Heart left ventricle (tissue), 16 donors: ENCODE measurements around the gene MORF4L2. TPM values are rescaled to one million over a fixed set of nuclear protein-coding genes. Genes with fewer than 3 reads are reported as not detected.

Experiments
- ATAC-seq, 4 donors: fragments of 200-7000 bp; cut with Tn5 transposase; one replicate each; pipeline ENCODE4 v1.9.1; 2020 to 2022; ENCODE audit warnings: moderate library complexity in 4 of 4, mild to moderate bottlenecking in 3 of 4, moderate number of reproducible peaks in 1 of 4
- DNase-seq, 5 donors: peaks; one replicate each; pipeline ENCODE4 v3.0.0-alpha.2; 2020
- H3K27ac ChIP-seq, 12 donors: fragments of 200-600 bp; sonication (generic) in 4 of 12; one replicate each; pipeline versions ENCODE4 v1.5.0 to v1.8.0; 2016 to 2022; ENCODE audit warnings: mild to moderate bottlenecking in 2 of 12
- H3K27me3 ChIP-seq, 9 donors: fragments of 200-600 bp; sonication (generic) in 2 of 9; one replicate each; pipeline versions ENCODE4 v1.5.1 to v1.8.0; 2016 to 2022; ENCODE audit warnings: mild to moderate bottlenecking in 3 of 9
- H3K36me3 ChIP-seq, 9 donors: fragments of 200-600 bp; sonication (generic) in 2 of 9; one replicate each; pipeline versions ENCODE4 v1.5.0 to v1.8.0; 2018 to 2022; ENCODE audit warnings: mild to moderate bottlenecking in 2 of 9
- H3K4me1 ChIP-seq, 12 donors: fragments of 200-600 bp; sonication (generic) in 4 of 12; one replicate each; pipeline versions ENCODE4 v1.5.0 to v1.8.0; 2016 to 2022; ENCODE audit warnings: mild to moderate bottlenecking in 3 of 12
- H3K4me3 ChIP-seq, 12 donors: fragments of 200-600 bp; sonication (generic) in 4 of 12; one replicate each; pipeline versions ENCODE4 v1.5.0 to v1.8.0; 2017 to 2022; ENCODE audit warnings: mild to moderate bottlenecking in 9 of 12, moderate library complexity in 4 of 12
- H3K9me3 ChIP-seq, 12 donors: fragments of 200-600 bp; sonication (generic) in 4 of 12; one replicate each; pipeline versions ENCODE4 v1.5.0 to v1.8.0; 2016 to 2022; ENCODE audit warnings: mild to moderate bottlenecking in 1 of 12
- POLR2A ChIP-seq, 2 donors: fragments of 450-650 bp; IDR thresholded peaks; one replicate each; pipeline ENCODE4 v1.6.1; 2017; ENCODE audit warnings: antibody characterized with exemption in 2 of 2, mild to moderate bottlenecking in 2 of 2, moderate library complexity in 2 of 2
- WGBS, 4 donors: extraction: QIAGEN DNeasy Blood & Tissue Kit in 2 of 4; methylation state at CpG; one replicate each; pipeline versions ENCODE4 v1.1.5 to v1.1.7; 2013 to 2018; 5-methylcytosine and 5-hydroxymethylcytosine counted together
- intact Hi-C, 10 donors: fragments of 100-400 bp; cut with DNase I; formaldehyde crosslinking; loops; one replicate each; pipeline versions ENCODE4 v1.11.1 to v1.14.2; 2022
- polyA plus RNA-seq, 2 donors: library from polyadenylated mRNA; stranded (reverse); fragments of 200-250 nt; gene quantifications; one replicate each; pipeline ENCODE4 v1.2.3, GENCODE V29; 2013
- total RNA-seq, 9 donors: library from RNA; depleted of rRNA in 2 of 9; stranded (reverse); fragments of >200 nt in 2 of 9; fragmentation: NEBNext Ultra II Directional in 3 of 9; extraction: Animal tissue kit (Norgen Biotek cat#: 25700) in 3 of 9; gene quantifications; one replicate each; pipeline versions ENCODE4 v1.1.0 to v1.2.4, GENCODE V29; 2016 to 2023
- TF ChIP-seq, protein P1 (sequence below), 12 donors: fragments of 200-600 bp; sonication (generic) in 4 of 12; IDR thresholded peaks; one replicate each; pipeline versions ENCODE4 v1.5.0 to v1.8.0; 2018 to 2022; ENCODE audit warnings: antibody characterized with exemption in 12 of 12, mild to moderate bottlenecking in 5 of 12
- donor health status: ischemic (EF 13 %, LVEDD 7.1; RV severe dilation, severe dysfunction).
- donor health status: healthy with polysubstance abuse.
- donor health status: DM: no; HTN: yes; CAD: no.
- donor health status: DM: no; HTN: no; CAD: no.
- donor health status: ischemic (EF 25% LVEDD 6.9; RV normal size, moderate dysfunction).
- donor health status: ischemic (EF 25% LVEDD 5.7; RV mildly dilated, moderate dysfunction).
- donor health status: healthy.
- donor health status: DM: yes; HTN: yes; CAD: no.
- donor health status: ischemic (EF 35%, LVEDD 5.7; RV mildly dilated, moderate dysfunction).
- donor health status: nonischemic (EF 11% LVEDD 7.7; RV severe dilation, severe dysfunction).
- donor health status: DM: yes; HTN: yes; CAD: no.
- donor health status: PGD.
- donor health status: ischemic (EF 29% LVEDD 5.4; RV normal size, mild dysfunction).
- donor health status: nonischemic (EF 23%, LVEDD 6.1; RV moderate dilation, normal function).

Gene MORF4L2
- total and polyA plus RNA-seq, 11 donors, result 102 to 511 (median 189) TPM

DNA sequence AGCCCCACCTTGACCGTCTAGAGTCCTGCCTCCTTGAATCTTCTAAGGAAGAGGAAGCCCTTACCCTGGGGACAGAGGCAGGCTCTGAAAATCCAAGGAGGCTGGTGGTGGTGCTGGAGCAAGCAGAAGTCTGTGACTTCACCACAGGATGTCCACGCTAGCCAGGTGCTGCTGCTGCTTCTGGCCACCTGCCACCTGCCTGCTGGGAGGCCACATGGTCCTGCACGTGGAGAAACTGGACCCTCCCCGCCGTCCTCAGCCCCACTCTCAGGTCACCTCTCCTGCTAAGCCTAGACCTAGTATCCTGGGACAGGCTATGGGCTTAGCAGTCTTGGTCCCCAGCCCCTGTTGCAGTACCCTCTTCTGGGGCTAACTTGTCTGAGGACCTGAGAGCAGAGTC lies 40.0 kb upstream of the MORF4L2 start:
- 44 to 76% (median 65%) methylated on average over 5 of the region's 5 CpGs for WGBS, 4 donors

DNA sequence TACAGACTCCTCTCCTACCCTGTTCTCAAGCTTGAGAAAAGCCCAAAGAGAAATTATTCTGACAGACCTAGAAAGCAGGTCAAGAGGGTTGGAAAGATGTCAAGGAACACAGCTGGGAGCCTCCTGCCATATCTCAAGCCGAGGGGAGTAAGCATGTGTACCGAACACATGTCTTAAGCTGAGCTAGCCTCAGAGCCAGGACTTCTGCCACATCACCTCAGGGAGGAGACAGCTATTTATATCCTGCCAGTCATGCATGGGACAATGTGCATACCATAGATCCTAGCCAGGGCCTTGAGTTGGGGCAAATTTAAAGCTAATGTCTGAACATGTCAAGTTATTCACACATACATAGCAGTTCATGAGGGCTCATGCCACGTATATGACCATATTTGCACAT lies 36.0 kb upstream of the MORF4L2 start:
- 53 to 66% (median 59%) methylated on average over 3 of the region's 3 CpGs for WGBS, 4 donors
- H3K4me3 ChIP-seq, result no peak overlapping the region
- ATAC-seq (peak in 3 of 4 donors; percentile 70 to 85 (median 77)), DNase-seq (no peak)
- no peaks in the 10 kb centered on the region for H3K36me3 ChIP-seq
- no peaks in the 10 kb centered on the region for H3K9me3 ChIP-seq
- H3K4me1 ChIP-seq, result peaks cover 0 to 3% (median 0%) of the 10 kb centered on the region in 12 donors
- H3K27ac ChIP-seq, result no peak overlapping the region
- intact Hi-C loops, result loop anchor here in 1 of 10 donors (10.0 kb wide), 1 partner anchor 52 kb away; the partner anchor contains the start of gene PLP1
- peaks cover 0 to 14% (median 0%) of the 10 kb centered on the region in 9 donors for H3K27me3 ChIP-seq
- TF ChIP-seq, protein P1, sequence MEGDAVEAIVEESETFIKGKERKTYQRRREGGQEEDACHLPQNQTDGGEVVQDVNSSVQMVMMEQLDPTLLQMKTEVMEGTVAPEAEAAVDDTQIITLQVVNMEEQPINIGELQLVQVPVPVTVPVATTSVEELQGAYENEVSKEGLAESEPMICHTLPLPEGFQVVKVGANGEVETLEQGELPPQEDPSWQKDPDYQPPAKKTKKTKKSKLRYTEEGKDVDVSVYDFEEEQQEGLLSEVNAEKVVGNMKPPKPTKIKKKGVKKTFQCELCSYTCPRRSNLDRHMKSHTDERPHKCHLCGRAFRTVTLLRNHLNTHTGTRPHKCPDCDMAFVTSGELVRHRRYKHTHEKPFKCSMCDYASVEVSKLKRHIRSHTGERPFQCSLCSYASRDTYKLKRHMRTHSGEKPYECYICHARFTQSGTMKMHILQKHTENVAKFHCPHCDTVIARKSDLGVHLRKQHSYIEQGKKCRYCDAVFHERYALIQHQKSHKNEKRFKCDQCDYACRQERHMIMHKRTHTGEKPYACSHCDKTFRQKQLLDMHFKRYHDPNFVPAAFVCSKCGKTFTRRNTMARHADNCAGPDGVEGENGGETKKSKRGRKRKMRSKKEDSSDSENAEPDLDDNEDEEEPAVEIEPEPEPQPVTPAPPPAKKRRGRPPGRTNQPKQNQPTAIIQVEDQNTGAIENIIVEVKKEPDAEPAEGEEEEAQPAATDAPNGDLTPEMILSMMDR (IDR thresholded peaks at IDR 0.05), result no peak
- TF ChIP-seq POLR2A (IDR thresholded peaks at IDR 0.05), result no peak

More for the DNA sequence above, 40.0 kb upstream of the MORF4L2 start:
- Histone ChIP-seq H3K36me3 (no peaks in the 10 kb centered on the region), H3K9me3 (no peaks in the 10 kb centered on the region), H3K27ac (no peak overlapping the region), H3K4me3 (no peak overlapping the region), H3K27me3 (peaks cover 0 to 21% (median 0%) of the 10 kb centered on the region in 9 donors), H3K4me1 (peaks cover 0 to 15% (median 1%) of the 10 kb centered on the region in 12 donors)
- ATAC-seq, result no peak
- intact Hi-C loops, result loop anchor here in 1 of 10 donors (10.0 kb wide), 1 partner anchor 48 kb away; the partner anchor contains the start of gene PLP1
- TF ChIP-seq, protein P1 (IDR thresholded peaks at IDR 0.05), result no peak
- TF ChIP-seq POLR2A (IDR thresholded peaks at IDR 0.05), result no peak
- no peak for DNase-seq

DNA sequence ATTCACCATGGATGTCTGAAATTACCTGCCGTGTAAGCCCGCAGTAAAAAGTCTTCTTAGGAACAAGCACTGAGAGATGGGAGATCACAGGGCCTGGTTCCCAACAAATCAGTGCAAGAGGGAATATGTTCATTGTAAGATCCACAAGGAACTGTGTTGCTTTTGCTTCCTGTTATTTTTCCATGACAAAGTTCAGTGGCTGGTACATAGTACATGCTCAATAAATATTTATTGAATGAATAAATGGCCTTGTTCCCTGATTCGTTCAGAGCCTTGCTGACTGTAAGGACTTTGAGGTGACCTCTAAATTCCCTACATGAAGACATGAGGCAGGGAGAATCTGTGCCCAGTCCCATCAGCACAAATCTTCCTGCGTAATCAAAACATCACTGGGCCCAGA lies 31.6 kb upstream of the MORF4L2 start:
- H3K27me3 ChIP-seq, result peaks cover 0 to 5% (median 0%) of the 10 kb centered on the region in 9 donors
- 86 to 97% (median 93%) methylated on average over 4 of the region's 4 CpGs for WGBS, 4 donors
- H3K4me1 ChIP-seq, result peaks cover 0 to 3% (median 0%) of the 10 kb centered on the region in 12 donors
- no peak for ATAC-seq
- H3K36me3 ChIP-seq, result no peaks in the 10 kb centered on the region
- H3K27ac ChIP-seq, result no peak overlapping the region
- TF ChIP-seq POLR2A (IDR thresholded peaks at IDR 0.05), result no peak
- TF ChIP-seq, protein P1 (IDR thresholded peaks at IDR 0.05), result no peak
- H3K9me3 ChIP-seq, result no peaks in the 10 kb centered on the region
- H3K4me3 ChIP-seq, result no peak overlapping the region
- intact Hi-C loops, result loop anchor here in 8 of 10 donors (10.0 kb wide), 2 partner anchors 57 to 97 kb away; partner anchors contain the start of gene PLP1 (in 5 of the 8)
- no peak for DNase-seq

DNA sequence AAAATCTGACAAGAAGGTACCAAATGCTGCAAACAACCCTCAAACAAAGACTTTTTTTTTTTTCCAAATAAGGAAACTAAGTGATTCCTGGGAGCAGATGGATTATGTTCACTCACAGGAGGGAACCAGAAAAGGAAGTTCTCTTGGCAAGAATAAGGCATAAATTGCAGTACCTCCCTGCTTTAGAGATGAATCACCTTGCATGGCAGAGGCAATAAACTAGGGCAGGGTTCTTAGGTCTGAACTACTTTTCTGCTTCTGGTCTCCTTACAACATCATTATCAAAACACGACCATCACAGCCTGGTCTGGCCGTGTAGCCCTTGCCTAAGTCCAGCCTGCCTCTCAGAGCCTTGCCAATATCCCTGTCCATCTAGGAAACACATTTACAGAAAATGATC lies 30.5 kb upstream of the MORF4L2 start:
- Histone ChIP-seq H3K9me3 (no peaks in the 10 kb centered on the region), H3K27ac (no peak overlapping the region), H3K27me3 (peaks cover 0 to 5% (median 0%) of the 10 kb centered on the region in 9 donors), H3K36me3 (no peaks in the 10 kb centered on the region), H3K4me1 (no peaks in the 10 kb centered on the region), H3K4me3 (no peak overlapping the region)
- no peak for DNase-seq
- intact Hi-C loops, result loop anchor here in 8 of 10 donors (10.0 kb wide), 2 partner anchors 58 to 98 kb away; partner anchors contain the start of gene PLP1 (in 5 of the 8)
- peak in 2 of 4 donors; percentile 69 to 85 for ATAC-seq
- TF ChIP-seq, protein P1 (IDR thresholded peaks at IDR 0.05), result no peak
- no peak for TF ChIP-seq POLR2A (IDR thresholded peaks at IDR 0.05)
- WGBS, 4 donors, result 37 to 56% (median 54%) methylated on average over 2 of the region's 2 CpGs
